IPS DF 6.9 (cell line): ENCODE results near the gene TMC8.
"Not testable (repeated sequence)": the region's sequence is repeated elsewhere in the genome, so short reads cannot be mapped to it uniquely, and the experiment has no call there.

Source experiments
- DNase-seq: peaks from one replicate; pipeline ENCODE4 v3.0.0-alpha.2; 2013; ENCODE audit warnings: low read depth, low spot score
- H3K27ac ChIP-seq: one replicate; pipeline ENCODE4 v1.5.1; 2013; ENCODE audit warnings: low read length, control low read depth
- H3K27me3 ChIP-seq: 2 replicates; pipeline ENCODE4 v1.6.1; 2013; ENCODE audit warnings: mild to moderate bottlenecking, low read length; ENCODE audit not compliant: control insufficient read depth, insufficient read depth
- H3K36me3 ChIP-seq: 2 replicates; pipeline ENCODE4 v1.6.1; 2013; ENCODE audit warnings: low read length; ENCODE audit not compliant: control insufficient read depth, insufficient read depth
- H3K4me1 ChIP-seq: 2 replicates; pipeline ENCODE4 v1.6.1; 2013; ENCODE audit warnings: low read length; ENCODE audit not compliant: control insufficient read depth, insufficient read depth
- H3K4me3 ChIP-seq: 2 replicates; pipeline ENCODE4 v1.5.1; 2013; ENCODE audit warnings: mild to moderate bottlenecking, low read length
- H3K9me3 ChIP-seq: 2 replicates; pipeline ENCODE4 v1.6.1; 2013; ENCODE audit warnings: low read length, inconsistent platforms; ENCODE audit not compliant: control insufficient read depth, insufficient read depth
- WGBS: extraction: QIAGEN DNeasy Blood & Tissue Kit; methylation state at CpG from one replicate; pipeline ENCODE4 v1.1.7; 2013; ENCODE audit warnings: mixed read lengths, missing lambda C conversion rate; ENCODE audit not compliant: insufficient read length, insufficient coverage; 5-methylcytosine and 5-hydroxymethylcytosine counted together

The TMC8 gene

GRCh38 chr17:78164748-78165607 lies 34.4 kb downstream of the TMC8 start:
- no peak for DNase-seq
- H3K36me3 ChIP-seq, result no peaks in the 10 kb centered on the region
- no peaks in the 10 kb centered on the region for H3K9me3 ChIP-seq
- H3K4me3 ChIP-seq, result no peak overlapping the region
- no peaks in the 10 kb centered on the region for H3K27me3 ChIP-seq
- WGBS, result no CpG with 5 or more reads among the region's 16 CpGs
- H3K27ac ChIP-seq, result no peak overlapping the region
- peaks cover 5% of the 10 kb centered on the region; the same call in 1 of the 2 replicates for H3K4me1 ChIP-seq

GRCh38 chr17:78166416-78166815 lies 35.8 kb downstream of the TMC8 start:
- no peak for DNase-seq
- Histone ChIP-seq H3K4me1 (peaks cover 5% of the 10 kb centered on the region; the same call in 1 of the 2 replicates), H3K27ac (no peak overlapping the region), H3K36me3 (no peaks in the 10 kb centered on the region; the same call in 1 of the 2 replicates), H3K4me3 (no peak overlapping the region), H3K27me3 (no peaks in the 10 kb centered on the region), H3K9me3 (no peaks in the 10 kb centered on the region)
- no CpG with 5 or more reads among the region's 6 CpGs for WGBS

GRCh38 chr17:78168242-78168902 lies 37.8 kb downstream of the TMC8 start, which contains the start of gene SYNGR2:
SYNGR2 (plus strand) TSS chr17:78168581; CDS start chr17:78168617, 36 bp downstream.
- no peak for DNase-seq
- WGBS, result no CpG with 5 or more reads among the region's 84 CpGs
- Histone ChIP-seq H3K9me3 (no peaks in the 10 kb centered on the region), H3K27ac (no peak within 1 kb of the TSS), H3K4me1 (peaks cover 5% of the 10 kb centered on the region; the same call in 1 of the 2 replicates), H3K4me3 (peak within 1 kb of the TSS; percentile 87; the same call in 1 of the 2 replicates), H3K27me3 (no peaks in the 10 kb centered on the region), H3K36me3 (no peaks in the 10 kb centered on the region; the same call in 1 of the 2 replicates)

GRCh38 chr17:78168903-78169793 lies 38.6 kb downstream of the TMC8 start:
- no CpG with 5 or more reads among the region's 38 CpGs for WGBS
- H3K36me3 ChIP-seq, result peaks cover 3% of the 10 kb centered on the region; the same call in 1 of the 2 replicates
- no peaks in the 10 kb centered on the region for H3K9me3 ChIP-seq
- DNase-seq, result no peak
- H3K27ac ChIP-seq, result no peak overlapping the region
- no peaks in the 10 kb centered on the region for H3K27me3 ChIP-seq
- H3K4me1 ChIP-seq, result peaks cover 5% of the 10 kb centered on the region; the same call in 1 of the 2 replicates
- peak overlapping the region; percentile 87; the same call in 1 of the 2 replicates for H3K4me3 ChIP-seq

GRCh38 chr17:78170692-78171590 lies 40.4 kb downstream of the TMC8 start:
- H3K27ac ChIP-seq, result no peak overlapping the region
- H3K4me3 ChIP-seq, result no peak overlapping the region
- DNase-seq, result no peak
- H3K27me3 ChIP-seq, result no peaks in the 10 kb centered on the region
- no CpG with 5 or more reads among the region's 31 CpGs for WGBS
- peaks cover 5% of the 10 kb centered on the region for H3K4me1 ChIP-seq
- no peaks in the 10 kb centered on the region for H3K9me3 ChIP-seq
- peaks cover 16% of the 10 kb centered on the region for H3K36me3 ChIP-seq

GRCh38 chr17:78171591-78172248 lies 41.1 kb downstream of the TMC8 start:
- not testable (repeated sequence) for H3K27ac ChIP-seq, DNase-seq, H3K27me3 ChIP-seq, H3K9me3 ChIP-seq, H3K4me3 ChIP-seq, H3K4me1 ChIP-seq
- H3K36me3 ChIP-seq, result peaks cover 16% of the 10 kb centered on the region
- WGBS, result no CpG with 5 or more reads among the region's 19 CpGs

GRCh38 chr17:78172249-78173051 lies 41.9 kb downstream of the TMC8 start:
- H3K36me3 ChIP-seq, result peaks cover 16% of the 10 kb centered on the region
- no peaks in the 10 kb centered on the region for H3K9me3 ChIP-seq
- H3K4me1 ChIP-seq, result peaks cover 5% of the 10 kb centered on the region
- no CpG with 5 or more reads among the region's 19 CpGs for WGBS
- no peak for DNase-seq
- no peak overlapping the region for H3K4me3 ChIP-seq
- H3K27ac ChIP-seq, result no peak overlapping the region
- H3K27me3 ChIP-seq, result no peaks in the 10 kb centered on the region

GRCh38 chr17:78173097-78173715 lies 42.6 kb downstream of the TMC8 start:
- no CpG with 5 or more reads among the region's 11 CpGs for WGBS
- Histone ChIP-seq H3K36me3 (peaks cover 17% of the 10 kb centered on the region), H3K27me3 (no peaks in the 10 kb centered on the region), H3K4me3 (no peak overlapping the region), H3K9me3 (no peaks in the 10 kb centered on the region), H3K27ac (no peak overlapping the region), H3K4me1 (peaks cover 3% of the 10 kb centered on the region)
- DNase-seq, result no peak
